Measurements from ENCODE around the gene SEZ6.

DNA sequence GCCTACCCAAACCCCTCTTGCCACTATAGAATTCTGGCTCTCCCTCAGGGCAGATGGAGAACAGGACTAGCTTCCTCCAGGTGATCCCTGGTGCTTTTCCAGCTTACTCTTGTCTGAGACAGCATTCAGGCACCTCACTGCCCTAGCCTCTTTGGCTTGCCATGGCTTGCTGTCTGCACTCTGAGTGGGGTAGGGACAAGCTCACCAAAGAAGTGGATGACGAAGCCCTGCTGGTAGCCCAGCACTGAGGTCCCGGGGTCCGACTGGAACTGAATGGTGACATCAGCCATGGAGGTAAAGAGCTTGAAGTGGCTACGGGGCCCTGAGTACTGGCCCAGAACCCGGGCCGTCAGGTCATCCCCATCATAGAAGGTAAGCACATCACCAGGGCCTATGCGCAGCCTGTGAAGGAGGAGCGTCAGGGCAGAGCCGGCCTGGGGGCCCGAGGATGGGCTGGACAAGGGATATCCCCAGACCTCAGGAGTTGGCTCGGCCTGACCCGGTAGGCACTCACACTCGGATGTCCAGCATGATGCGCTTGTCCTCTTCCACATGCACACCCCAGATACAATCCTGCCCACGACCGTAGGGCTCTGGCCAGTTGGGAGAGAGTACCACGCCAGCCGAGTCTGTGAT is 46.9 kb downstream of the SEZ6 start:
- TF ChIP-seq RFX5 (IDR thresholded peaks at IDR 0.05; ENCODE audit: low read depth, low read length) (no peak), SP1 (IDR thresholded peaks at IDR 0.05; ENCODE audit: low read depth, low read length) (no peak)

Data from GM12878 (cell line).